Measurements from ENCODE around the gene DCC.
"Not testable (repeated sequence)": the region's sequence is repeated elsewhere in the genome, so short reads cannot be mapped to it uniquely, and the experiment has no call there.

DCC gene

DNA sequence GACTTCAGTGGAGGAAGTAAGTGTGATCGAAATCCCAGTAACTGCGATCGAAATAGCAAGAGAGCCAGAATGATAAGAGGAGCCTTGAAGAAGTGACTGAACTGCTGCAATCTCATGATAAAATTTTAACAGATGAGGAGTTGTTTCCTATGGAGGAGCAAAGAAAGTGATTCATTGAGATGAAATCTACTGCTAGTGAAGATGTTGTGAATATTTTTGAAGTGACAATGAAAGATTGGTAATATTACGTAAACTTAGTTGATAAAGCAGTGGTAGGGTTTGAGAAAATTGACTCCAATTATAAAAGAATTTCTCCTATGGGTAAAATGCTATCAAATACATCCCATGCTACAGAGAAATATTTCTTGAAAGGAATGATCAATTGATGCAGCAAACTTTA, 1103.8 kb downstream of the DCC start:
- TF ChIP-seq ZFX (IDR thresholded peaks at IDR 0.05) = no peak
- TF ChIP-seq, protein P1, sequence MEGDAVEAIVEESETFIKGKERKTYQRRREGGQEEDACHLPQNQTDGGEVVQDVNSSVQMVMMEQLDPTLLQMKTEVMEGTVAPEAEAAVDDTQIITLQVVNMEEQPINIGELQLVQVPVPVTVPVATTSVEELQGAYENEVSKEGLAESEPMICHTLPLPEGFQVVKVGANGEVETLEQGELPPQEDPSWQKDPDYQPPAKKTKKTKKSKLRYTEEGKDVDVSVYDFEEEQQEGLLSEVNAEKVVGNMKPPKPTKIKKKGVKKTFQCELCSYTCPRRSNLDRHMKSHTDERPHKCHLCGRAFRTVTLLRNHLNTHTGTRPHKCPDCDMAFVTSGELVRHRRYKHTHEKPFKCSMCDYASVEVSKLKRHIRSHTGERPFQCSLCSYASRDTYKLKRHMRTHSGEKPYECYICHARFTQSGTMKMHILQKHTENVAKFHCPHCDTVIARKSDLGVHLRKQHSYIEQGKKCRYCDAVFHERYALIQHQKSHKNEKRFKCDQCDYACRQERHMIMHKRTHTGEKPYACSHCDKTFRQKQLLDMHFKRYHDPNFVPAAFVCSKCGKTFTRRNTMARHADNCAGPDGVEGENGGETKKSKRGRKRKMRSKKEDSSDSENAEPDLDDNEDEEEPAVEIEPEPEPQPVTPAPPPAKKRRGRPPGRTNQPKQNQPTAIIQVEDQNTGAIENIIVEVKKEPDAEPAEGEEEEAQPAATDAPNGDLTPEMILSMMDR (conservative IDR thresholded peaks at IDR 0.05) = no peak
- no peak overlapping the region for H3K27ac ChIP-seq

- no peak for TF ChIP-seq ZFX (IDR thresholded peaks at IDR 0.05)
- TF ChIP-seq, protein P1 (conservative IDR thresholded peaks at IDR 0.05) = no peak
- H3K27ac ChIP-seq = no peak overlapping the region
Measured at GRCh38 chr18:53451902-53452301, 1111.9 kb downstream of the DCC start.

DNA sequence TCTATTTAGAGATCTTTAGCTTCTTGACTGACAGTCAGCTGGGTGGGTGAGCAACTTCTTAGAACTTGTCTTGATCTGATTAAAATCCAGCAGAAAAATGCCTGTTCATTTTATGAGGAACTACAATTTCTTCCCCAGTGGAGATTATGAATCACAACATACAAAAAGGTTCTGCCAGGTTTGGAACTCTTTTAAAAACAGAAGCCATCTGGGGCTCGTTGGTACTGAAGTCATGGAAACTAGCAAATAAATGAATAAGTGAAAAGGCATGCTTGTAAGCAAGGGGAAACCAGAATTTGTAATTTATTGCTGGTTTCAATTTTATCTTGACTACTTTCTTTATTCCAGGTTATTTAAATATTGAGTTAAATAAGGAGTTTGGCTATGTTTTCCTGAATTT, 1117.1 kb downstream of the DCC start:
- H3K27ac ChIP-seq = no peak overlapping the region
- TF ChIP-seq ZFX (IDR thresholded peaks at IDR 0.05) = no peak
- TF ChIP-seq, protein P1 (conservative IDR thresholded peaks at IDR 0.05) = no peak

GRCh38 chr18:53458268-53458667, 1118.3 kb downstream of the DCC start:
- H3K27ac ChIP-seq = no peak overlapping the region
- no peak for TF ChIP-seq ZFX (IDR thresholded peaks at IDR 0.05)
- TF ChIP-seq, protein P1 (conservative IDR thresholded peaks at IDR 0.05) = no peak

- TF ChIP-seq, protein P1 (conservative IDR thresholded peaks at IDR 0.05) = no peak
- no peak for TF ChIP-seq ZFX (IDR thresholded peaks at IDR 0.05)
- no peak overlapping the region for H3K27ac ChIP-seq
Measured at GRCh38 chr18:53458944-53459580, 1119.1 kb downstream of the DCC start.

DNA sequence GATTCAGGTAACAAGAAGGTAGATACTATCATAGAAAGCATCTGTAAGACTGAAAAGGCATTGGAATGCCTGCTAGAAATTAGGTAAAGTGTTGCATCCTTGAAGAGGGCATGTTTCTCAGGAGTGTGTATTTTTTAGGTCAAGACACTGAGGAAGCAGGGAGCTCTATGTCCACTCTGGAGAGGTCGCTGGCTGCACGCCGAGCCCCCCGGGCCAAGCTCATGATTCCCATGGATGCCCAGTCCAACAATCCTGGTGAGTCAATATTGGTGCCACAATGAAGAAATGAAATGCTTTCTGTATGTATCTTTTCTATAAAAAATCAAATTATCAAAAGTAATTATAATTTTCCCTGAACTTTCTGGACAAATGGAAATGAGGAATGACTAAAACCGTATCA, 1127.8 kb downstream of the DCC start:
- H3K27ac ChIP-seq = no peak overlapping the region
- TF ChIP-seq, protein P1 (conservative IDR thresholded peaks at IDR 0.05) = no peak
- TF ChIP-seq ZFX (IDR thresholded peaks at IDR 0.05) = no peak

DNA sequence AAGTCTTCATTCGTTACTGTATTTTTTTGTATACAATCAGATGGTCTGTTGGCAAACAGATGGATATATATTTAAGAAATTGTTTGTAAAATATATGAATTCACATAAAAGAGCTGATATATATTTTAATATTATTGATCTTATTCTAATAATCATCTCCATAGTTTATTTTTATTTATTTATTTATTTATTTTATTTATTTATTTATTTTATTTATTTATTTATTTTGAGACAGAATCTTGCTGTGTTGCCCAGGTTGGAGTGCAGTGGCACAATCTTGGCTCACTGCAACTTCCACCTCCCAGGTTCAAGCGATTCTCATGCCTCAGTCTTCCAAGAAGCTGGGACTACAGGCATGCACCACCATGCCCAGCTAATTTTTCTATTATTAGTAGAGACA, 1128.2 kb downstream of the DCC start:
- not testable (repeated sequence) for H3K27ac ChIP-seq

DNA sequence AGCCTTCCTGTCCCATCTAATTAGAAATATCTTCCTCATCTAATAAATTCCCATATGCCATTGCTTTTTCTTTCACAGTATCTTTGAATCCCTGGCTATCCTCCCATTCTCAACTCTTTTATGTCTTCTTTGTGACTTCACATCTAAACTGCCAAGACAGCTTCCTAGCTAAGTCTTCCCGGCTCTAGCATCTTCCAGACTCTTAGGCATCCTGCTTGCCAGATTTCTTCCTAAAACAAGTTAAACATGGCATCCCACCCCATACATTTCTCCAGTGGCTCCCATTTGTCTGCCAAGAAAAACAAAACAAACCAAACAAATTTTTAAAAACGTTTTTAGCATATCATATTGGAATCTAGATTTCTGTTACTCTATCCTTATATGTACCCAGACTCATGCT, 1132.5 kb downstream of the DCC start:
- H3K27ac ChIP-seq = no peak overlapping the region
- TF ChIP-seq ZFX (IDR thresholded peaks at IDR 0.05) = no peak
- TF ChIP-seq, protein P1 (conservative IDR thresholded peaks at IDR 0.05) = no peak

All from C4-2B (cell line).